RCC 7860 (cell line): Measurements from ENCODE around the gene SDHAF2.

Source experiments
- DNase-seq: peaks from one replicate; pipeline ENCODE4 v3.0.0-alpha.2; 2015; ENCODE audit warnings: low spot score
- FAIRE-seq: peaks from 2 replicates; lab custom pipeline; 2012; peaks lifted over from hg19 to GRCh38; lab: Jason Lieb, UNC

Gene SDHAF2

GRCh38 chr11:61495801-61496601 is 66.1 kb downstream of the SDHAF2 start:
- FAIRE-seq (no peak), DNase-seq (no peak)
